Loucy (cell line): ENCODE measurements around the gene SAMD13.
A peak's percentile ranks its signal among the peaks of the same experiment; 100 is the strongest.

Source experiments
- H2AFZ ChIP-seq: fragments of 200-600 bp; sonication (generic); 2 replicates; pipeline ENCODE4 v1.6.0; 2016; ENCODE audit warnings: antibody characterized with exemption, mild to moderate bottlenecking, low read length, moderate library complexity
- H3F3A ChIP-seq: fragments of 200-600 bp; 2 replicates; pipeline ENCODE4 v1.6.0; 2016; ENCODE audit warnings: antibody characterized with exemption, low read depth, mild to moderate bottlenecking
- H3K27me3 ChIP-seq: fragments of 200-600 bp; sonication (generic); 2 replicates; pipeline ENCODE4 v1.6.1; 2014; ENCODE audit warnings: low read length, mild to moderate bottlenecking; ENCODE audit not compliant: insufficient read depth, poor library complexity, severe bottlenecking
- H3K36me3 ChIP-seq: fragments of 200-600 bp; sonication (generic); 2 replicates; pipeline ENCODE4 v1.6.1; 2016; ENCODE audit warnings: low read length; ENCODE audit not compliant: insufficient read depth
- H3K4me1 ChIP-seq: fragments of 200-600 bp; sonication (generic); 2 replicates; pipeline ENCODE4 v1.5.1; 2014; ENCODE audit warnings: low read length, mild to moderate bottlenecking; ENCODE audit not compliant: insufficient read depth, poor library complexity, severe bottlenecking
- H3K4me2 ChIP-seq: fragments of 200-600 bp; sonication (generic); 2 replicates; pipeline ENCODE4 v1.6.0; 2014; ENCODE audit warnings: antibody characterized with exemption, low read length, low read depth, mild to moderate bottlenecking; ENCODE audit not compliant: poor library complexity, severe bottlenecking
- H3K4me3 ChIP-seq: fragments of 200-600 bp; sonication (generic); 2 replicates; pipeline ENCODE4 v1.5.1; 2014; ENCODE audit warnings: low read length, mild to moderate bottlenecking, mixed read lengths; ENCODE audit not compliant: poor library complexity, severe bottlenecking
- H3K79me2 ChIP-seq: fragments of 200-600 bp; sonication (generic); 2 replicates; pipeline ENCODE4 v1.6.1; 2014; ENCODE audit warnings: low read length; ENCODE audit not compliant: insufficient read depth
- H3K9ac ChIP-seq: fragments of 200-600 bp; sonication (generic); 2 replicates; pipeline ENCODE4 v1.6.0; 2014; ENCODE audit warnings: mild to moderate bottlenecking, low read depth, low read length, moderate library complexity; ENCODE audit not compliant: poor library complexity, severe bottlenecking
- H3K9me2 ChIP-seq: fragments of 200-600 bp; sonication (generic); replicated peaks from 2 replicates; pipeline ENCODE4 v1.6.1; 2016; ENCODE audit warnings: low read depth, low read length, mixed read lengths
- H3K9me3 ChIP-seq: fragments of 200-600 bp; sonication (generic); 2 replicates; pipeline ENCODE4 v1.6.1; 2014; ENCODE audit warnings: mild to moderate bottlenecking, antibody characterized with exemption, low read length, low read depth; ENCODE audit not compliant: insufficient read depth
- H4K20me1 ChIP-seq: fragments of 200-600 bp; sonication (generic); 2 replicates; pipeline ENCODE4 v1.6.0; 2014; ENCODE audit warnings: antibody characterized with exemption, low read length, mild to moderate bottlenecking; ENCODE audit not compliant: insufficient read depth, poor library complexity, severe bottlenecking
- EZH2phosphoT487 ChIP-seq: fragments of 200-600 bp; IDR thresholded peaks from 2 replicates; pipeline ENCODE4 v1.6.1; 2018; ENCODE audit warnings: antibody characterized with exemption, mild to moderate bottlenecking, moderate library complexity, borderline replicate concordance
- TF ChIP-seq, protein P1 (sequence below): fragments of 200-600 bp; sonication (generic); conservative IDR thresholded peaks from 2 replicates; pipeline ENCODE4 v1.5.1; 2014; ENCODE audit warnings: mild to moderate bottlenecking, antibody characterized with exemption, low read length

SAMD13 gene

DNA sequence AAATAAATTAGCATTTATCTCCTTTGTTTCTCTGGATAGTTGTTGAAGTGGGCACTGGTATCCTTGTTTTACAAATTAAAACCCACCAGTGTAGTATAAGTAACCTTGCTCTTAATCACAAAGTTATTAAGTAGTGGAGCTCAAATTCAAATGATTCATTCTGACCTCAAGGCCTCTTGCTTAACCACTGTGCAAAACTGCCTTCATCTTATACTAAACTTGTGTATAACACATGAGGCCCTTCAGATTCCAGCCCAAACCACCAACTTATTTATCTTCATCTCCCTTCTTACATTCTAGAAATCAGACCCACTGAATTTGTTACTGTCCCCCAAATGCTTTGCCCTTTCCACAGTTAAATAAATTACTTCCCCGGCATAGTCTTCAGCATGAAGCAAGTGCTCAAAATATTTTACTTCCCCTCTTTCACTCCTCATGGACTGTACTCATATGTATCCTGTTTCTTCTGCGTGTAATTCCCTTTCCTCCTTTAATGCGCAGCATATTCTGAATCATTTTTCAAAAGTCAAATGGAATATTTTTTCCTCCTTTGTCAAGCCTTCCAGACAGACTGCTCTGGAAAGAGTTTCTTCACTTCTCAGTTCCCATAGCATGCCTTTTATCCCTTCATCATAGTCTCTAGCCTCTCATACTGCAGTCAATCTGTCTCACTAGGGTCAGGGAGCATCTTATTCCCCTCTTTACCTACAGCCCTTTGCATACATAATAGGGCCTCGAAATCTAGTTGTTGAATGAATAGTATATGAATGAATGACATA lies 77.8 kb downstream of the SAMD13 start:
- H3K27me3 ChIP-seq = no peaks in the 10 kb centered on the region
- TF ChIP-seq, protein P1, sequence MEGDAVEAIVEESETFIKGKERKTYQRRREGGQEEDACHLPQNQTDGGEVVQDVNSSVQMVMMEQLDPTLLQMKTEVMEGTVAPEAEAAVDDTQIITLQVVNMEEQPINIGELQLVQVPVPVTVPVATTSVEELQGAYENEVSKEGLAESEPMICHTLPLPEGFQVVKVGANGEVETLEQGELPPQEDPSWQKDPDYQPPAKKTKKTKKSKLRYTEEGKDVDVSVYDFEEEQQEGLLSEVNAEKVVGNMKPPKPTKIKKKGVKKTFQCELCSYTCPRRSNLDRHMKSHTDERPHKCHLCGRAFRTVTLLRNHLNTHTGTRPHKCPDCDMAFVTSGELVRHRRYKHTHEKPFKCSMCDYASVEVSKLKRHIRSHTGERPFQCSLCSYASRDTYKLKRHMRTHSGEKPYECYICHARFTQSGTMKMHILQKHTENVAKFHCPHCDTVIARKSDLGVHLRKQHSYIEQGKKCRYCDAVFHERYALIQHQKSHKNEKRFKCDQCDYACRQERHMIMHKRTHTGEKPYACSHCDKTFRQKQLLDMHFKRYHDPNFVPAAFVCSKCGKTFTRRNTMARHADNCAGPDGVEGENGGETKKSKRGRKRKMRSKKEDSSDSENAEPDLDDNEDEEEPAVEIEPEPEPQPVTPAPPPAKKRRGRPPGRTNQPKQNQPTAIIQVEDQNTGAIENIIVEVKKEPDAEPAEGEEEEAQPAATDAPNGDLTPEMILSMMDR = no peak
- no peak for TF ChIP-seq EZH2phosphoT487
- H3K4me3 ChIP-seq = no peak overlapping the region
- no peaks in the 10 kb centered on the region for H3K79me2 ChIP-seq
- H3K4me1 ChIP-seq = peaks cover 6% of the 10 kb centered on the region
- no peak overlapping the region for H3K9ac ChIP-seq
- no peaks in the 10 kb centered on the region for H3K36me3 ChIP-seq
- H4K20me1 ChIP-seq = no peaks in the 10 kb centered on the region
- H2AFZ ChIP-seq = peak overlapping the region; percentile 23; the same call in 1 of the 2 replicates
- no peaks in the 10 kb centered on the region for H3K9me3 ChIP-seq
- no peak overlapping the region for H3K4me2 ChIP-seq
- no peaks in the 10 kb centered on the region for H3F3A ChIP-seq
- no peaks in the 10 kb centered on the region for H3K9me2 ChIP-seq

DNA sequence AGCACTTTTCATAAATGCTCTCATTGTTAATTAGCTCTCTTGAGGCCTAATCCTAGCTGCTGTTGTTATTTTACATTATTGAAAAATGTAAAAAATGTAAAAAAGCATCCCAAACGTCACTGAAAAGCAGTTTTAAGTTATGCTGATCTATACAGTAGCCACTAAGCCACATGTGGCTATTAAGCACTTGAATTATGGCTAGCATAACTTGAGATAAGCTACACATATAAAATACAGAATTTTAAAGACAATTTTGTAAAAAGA lies 78.3 kb downstream of the SAMD13 start:
- Histone ChIP-seq H3K9me2 (no peaks in the 10 kb centered on the region), H3K27me3 (no peaks in the 10 kb centered on the region), H3K9ac (no peak overlapping the region), H3F3A (no peaks in the 10 kb centered on the region), H4K20me1 (no peaks in the 10 kb centered on the region), H3K79me2 (no peaks in the 10 kb centered on the region), H3K4me1 (peaks cover 6% of the 10 kb centered on the region), H2AFZ (peak overlapping the region; percentile 23; the same call in 1 of the 2 replicates), H3K9me3 (no peaks in the 10 kb centered on the region), H3K36me3 (no peaks in the 10 kb centered on the region), H3K4me3 (no peak overlapping the region), H3K4me2 (no peak overlapping the region)
- no peak for TF ChIP-seq EZH2phosphoT487
- TF ChIP-seq, protein P1 = no peak

DNA sequence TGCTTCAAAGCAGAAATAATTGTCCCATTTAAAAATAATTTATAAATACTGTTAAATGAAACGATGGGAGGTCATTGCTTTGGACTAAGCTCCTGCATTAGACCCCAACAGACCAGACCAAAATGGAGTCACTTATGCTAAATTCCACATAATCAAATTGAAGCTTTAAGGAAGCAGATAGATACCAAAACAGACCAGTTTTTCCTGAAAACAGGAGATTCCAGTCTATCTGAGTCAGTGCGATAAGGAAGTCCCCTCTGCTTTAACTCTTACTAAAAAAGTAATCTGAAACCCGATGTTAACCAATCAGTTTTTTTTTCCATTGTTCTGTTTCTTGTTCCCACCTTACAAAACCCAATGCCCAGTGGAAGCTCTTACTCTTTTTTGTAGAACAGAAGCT lies 80.6 kb downstream of the SAMD13 start:
- H3K9me3 ChIP-seq = no peaks in the 10 kb centered on the region
- peaks cover 6% of the 10 kb centered on the region for H3K4me1 ChIP-seq
- H3K9ac ChIP-seq = no peak overlapping the region
- no peaks in the 10 kb centered on the region for H3F3A ChIP-seq
- H3K4me2 ChIP-seq = no peak overlapping the region
- H3K9me2 ChIP-seq = no peaks in the 10 kb centered on the region
- no peaks in the 10 kb centered on the region for H3K27me3 ChIP-seq
- no peak overlapping the region for H2AFZ ChIP-seq
- TF ChIP-seq EZH2phosphoT487 = no peak
- TF ChIP-seq, protein P1 = no peak
- H4K20me1 ChIP-seq = no peaks in the 10 kb centered on the region
- H3K79me2 ChIP-seq = no peaks in the 10 kb centered on the region
- H3K36me3 ChIP-seq = no peaks in the 10 kb centered on the region
- H3K4me3 ChIP-seq = no peak overlapping the region
